HepG2 (cell line): ENCODE data around the gene ROMO1. TPM values are rescaled to one million over a fixed set of nuclear protein-coding genes. Genes with fewer than 3 reads are reported as not detected.

Source experiments
- ARID3A ChIP-seq: IDR thresholded peaks from 2 replicates; pipeline ENCODE4 v1.6.1; 2012; ENCODE audit warnings: low read depth, low read length, improper control_type of control experiment
- BRCA1 ChIP-seq: sonication (generic); formaldehyde crosslinking; IDR thresholded peaks from 2 replicates; pipeline ENCODE4 v1.4.0; 2020; ENCODE audit warnings: missing genetic modification reagents
- FOXA3 ChIP-seq: IDR thresholded peaks from 2 replicates; pipeline ENCODE4 v1.6.1; 2016; ENCODE audit warnings: missing genetic modification reagents, missing compliant biosample characterization
- FOXK2 ChIP-seq: fragments of 450-650 bp; IDR thresholded peaks from 2 replicates; pipeline ENCODE4 v1.6.1; 2016
- GPBP1L1 ChIP-seq: sonication (generic); formaldehyde crosslinking; IDR thresholded peaks from 2 replicates; pipeline ENCODE4 v1.5.0; 2020; ENCODE audit warnings: mild to moderate bottlenecking, missing genetic modification reagents
- KLF11 ChIP-seq: IDR thresholded peaks from 2 replicates; pipeline ENCODE4 v1.6.1; 2016; ENCODE audit warnings: missing compliant biosample characterization
- NKX3-1 ChIP-seq: sonication (generic); formaldehyde crosslinking; IDR thresholded peaks from 2 replicates; pipeline ENCODE4 v1.5.0; 2020; ENCODE audit warnings: missing genetic modification reagents
- NR2C2 ChIP-seq: sonication (generic); formaldehyde crosslinking; IDR thresholded peaks from 2 replicates; pipeline ENCODE4 v1.4.0; 2020; ENCODE audit warnings: missing genetic modification reagents, mild to moderate bottlenecking, moderate library complexity, borderline replicate concordance
- PAX8 ChIP-seq: sonication (generic); formaldehyde crosslinking; IDR thresholded peaks from 2 replicates; pipeline ENCODE4 v1.8.0; 2022; ENCODE audit warnings: mild to moderate bottlenecking, missing genetic modification reagents, borderline replicate concordance
- SCMH1 ChIP-seq: sonication (generic); formaldehyde crosslinking; IDR thresholded peaks from 2 replicates; pipeline ENCODE4 v1.9.0; 2021; ENCODE audit warnings: missing genetic modification reagents, mild to moderate bottlenecking, borderline replicate concordance
- SIX1 ChIP-seq: sonication (generic); formaldehyde crosslinking; IDR thresholded peaks from 2 replicates; pipeline ENCODE4 v1.4.0; 2020; ENCODE audit warnings: missing genetic modification reagents, borderline replicate concordance
- ZGPAT ChIP-seq: IDR thresholded peaks from 2 replicates; pipeline ENCODE4 v1.6.1; 2016; ENCODE audit warnings: mild to moderate bottlenecking
- ZHX1 ChIP-seq: sonication (generic); formaldehyde crosslinking; IDR thresholded peaks from 2 replicates; pipeline ENCODE4 v1.8.1; 2022; ENCODE audit warnings: low read depth, mild to moderate bottlenecking, missing genetic modification reagents
- ZNF660 ChIP-seq: sonication (generic); formaldehyde crosslinking; IDR thresholded peaks from 2 replicates; pipeline ENCODE4 v1.5.1; 2020; ENCODE audit warnings: mild to moderate bottlenecking, low read depth, missing genetic modification reagents, borderline replicate concordance
- ZNF687 ChIP-seq: sonication (generic); formaldehyde crosslinking; IDR thresholded peaks from 2 replicates; pipeline ENCODE4 v1.5.1; 2020; ENCODE audit warnings: mild to moderate bottlenecking, missing genetic modification reagents, moderate library complexity
- ZNF768 ChIP-seq: sonication (generic); formaldehyde crosslinking; IDR thresholded peaks from 2 replicates; pipeline ENCODE4 v1.4.0; 2020; ENCODE audit warnings: missing genetic modification reagents
- ZNF878 ChIP-seq: sonication (generic); formaldehyde crosslinking; IDR thresholded peaks from 2 replicates; pipeline ENCODE4 v1.8.1; 2023; ENCODE audit warnings: mild to moderate bottlenecking, missing genetic modification reagents, moderate library complexity
- ZNF879 ChIP-seq: sonication (generic); formaldehyde crosslinking; IDR thresholded peaks from 2 replicates; pipeline ENCODE4 v1.8.1; 2023; ENCODE audit warnings: missing genetic modification reagents
- polyA plus RNA-seq, 8 experiments: library from polyadenylated mRNA; depleted of rRNA in 3 of 8; stranded (reverse) in 7 of 8; unstranded in 1 of 8; fragments of >200 nt; fragmentation: Illumina TruSeq in 4 of 8; extraction: Trizol in 4 of 8; gene quantifications; 2 replicates each; pipeline versions ENCODE4 v1.2.1 to v1.2.3, GENCODE V29; 2011 to 2016; ENCODE audit warnings: low read depth in 4 of 8, missing spikeins in 1 of 8, mixed read lengths in 1 of 8; ENCODE audit not compliant: insufficient read depth in 1 of 8
- total RNA-seq, 5 experiments: library from RNA; depleted of rRNA; stranded (reverse); fragments of >200 nt; fragmentation: Illumina TruSeq; extraction: Trizol; gene quantifications; 2 replicates each; pipeline ENCODE4 v1.2.3, GENCODE V29; 2016; ENCODE audit warnings: low read depth in 1 of 5

The ROMO1 gene
- total and polyA plus RNA-seq, 2 of the 13 experiments (the other 11 are each of a cell fraction or from before 2014, with no cell fraction given): 636 to 755 TPM

- TF ChIP-seq ZNF687 (CRISPR knock-in tag) (peak; percentile 100), ZNF879 (CRISPR knock-in tag) (peak; percentile 98), NKX3-1 (peak; percentile 77), ZNF660 (CRISPR knock-in tag) (no peak; the same call in 1 of the 2 replicates), ZNF768 (CRISPR knock-in tag) (peak; percentile 83), FOXK2 (peak; percentile 33; the same call in 1 of the 2 replicates), ARID3A (no peak), GPBP1L1 (CRISPR knock-in tag) (no peak), ZHX1 (CRISPR knock-in tag) (peak; percentile 92), SCMH1 (no peak), FOXA3 (peak; percentile 77), PAX8 (CRISPR knock-in tag) (peak; percentile 85), ZNF878 (CRISPR knock-in tag) (peak; percentile 97), KLF11 (CRISPR knock-in tag) (peak; percentile 81; the same call in 1 of the 2 replicates), NR2C2 (CRISPR knock-in tag) (peak; percentile 100), SIX1 (CRISPR knock-in tag) (peak; percentile 86), ZGPAT (CRISPR knock-in tag) (peak; percentile 100), BRCA1 (CRISPR knock-in tag) (peak; percentile 97)
Measured at GRCh38 chr20:35699127-35699956, at the start of gene ROMO1, which contains the start of gene NFS1 (continued).
